GM18520 (cell line): ENCODE data around the gene TMEM63B.
A peak's percentile ranks its signal among the peaks of the same experiment; 100 is the strongest.
"Not testable (repeated sequence)": the region's sequence is repeated elsewhere in the genome, so short reads cannot be mapped to it uniquely, and the experiment has no call there.

Experiments used
- ATAC-seq: cut with Tn5 transposase; IDR thresholded peaks from one replicate; pipeline ENCODE4 v1.9.1; 2021; ENCODE audit not compliant: unreplicated experiment

The TMEM63B gene

DNA sequence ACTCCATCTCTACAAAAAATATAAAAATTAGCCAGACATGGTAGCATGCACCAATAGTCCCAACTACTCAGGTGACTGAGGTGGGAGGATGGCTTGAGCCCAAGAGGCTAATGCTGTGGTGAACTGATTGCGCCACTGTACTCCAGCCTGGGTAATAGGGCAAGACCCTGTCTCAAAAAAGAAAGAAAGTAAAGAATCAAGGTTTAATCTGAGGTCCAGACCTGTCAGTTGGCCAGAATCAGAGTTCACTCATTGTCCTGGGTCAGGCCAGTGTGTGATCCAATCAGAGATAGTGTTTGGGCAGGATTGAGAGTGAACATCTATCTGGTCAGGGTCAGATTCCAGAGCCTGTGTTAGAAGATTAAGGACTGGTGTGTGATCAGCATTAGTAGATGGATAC lies 15.5 kb downstream of the TMEM63B start:
- no peak for ATAC-seq

DNA sequence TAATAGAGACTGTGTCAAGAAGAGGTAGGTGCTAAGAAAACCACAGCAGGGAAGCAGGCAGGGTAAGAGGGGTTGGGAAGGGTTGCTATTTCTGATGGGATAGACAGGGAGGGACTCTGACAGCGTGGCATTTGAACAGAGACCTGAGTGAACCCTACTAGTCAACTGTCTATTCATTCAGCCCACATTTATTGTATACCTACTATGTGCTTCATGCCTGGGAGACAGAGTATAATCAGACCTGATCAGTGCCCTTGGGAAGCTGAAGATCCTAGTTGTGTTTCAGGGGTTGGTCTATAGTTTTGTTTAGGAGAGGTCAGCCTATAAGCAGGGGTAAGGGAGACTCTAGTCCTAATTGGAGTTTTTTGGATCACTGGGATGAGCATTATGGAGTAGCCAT lies 16.4 kb downstream of the TMEM63B start:
- ATAC-seq = no peak

DNA sequence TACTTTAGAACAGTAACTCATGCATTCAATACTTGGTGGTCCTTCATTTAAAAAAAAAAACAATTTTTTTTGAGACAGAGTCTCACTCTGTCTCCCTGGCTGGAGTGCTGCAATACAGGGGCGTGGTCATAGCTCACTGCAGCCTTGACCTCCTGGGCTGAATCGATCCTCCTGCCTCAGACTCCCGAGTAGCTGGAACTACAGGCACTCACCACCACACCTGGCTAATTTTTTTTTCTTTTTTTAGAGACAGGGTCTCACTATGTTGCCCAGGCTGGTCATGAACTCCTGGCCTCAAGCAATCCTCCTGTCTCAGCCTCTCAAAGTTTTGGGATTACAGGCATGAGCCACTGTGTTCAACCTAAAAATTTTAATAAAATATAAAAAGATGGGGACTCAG lies 17.2 kb downstream of the TMEM63B start:
- ATAC-seq = not testable (repeated sequence)

DNA sequence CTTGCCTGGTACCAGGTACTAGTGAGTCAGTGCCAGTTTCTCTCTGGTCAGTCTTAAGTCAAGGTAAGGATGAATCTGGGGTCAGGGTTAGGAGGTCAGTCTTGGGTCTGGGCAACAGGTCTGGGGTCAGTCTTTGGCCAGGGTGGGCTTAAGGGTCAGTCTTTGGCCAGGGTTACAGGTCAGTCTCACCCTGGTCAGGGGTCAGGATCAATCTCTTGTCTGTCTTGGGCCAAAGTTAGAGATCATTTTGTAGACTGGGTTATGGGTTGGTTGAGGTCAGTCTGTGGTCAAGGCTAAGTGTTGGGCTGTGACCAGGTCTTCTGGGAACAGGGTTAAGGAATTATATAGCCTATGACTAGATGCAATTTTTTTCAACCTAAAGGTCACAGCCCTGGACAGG lies 18.5 kb downstream of the TMEM63B start:
- ATAC-seq = no peak

DNA sequence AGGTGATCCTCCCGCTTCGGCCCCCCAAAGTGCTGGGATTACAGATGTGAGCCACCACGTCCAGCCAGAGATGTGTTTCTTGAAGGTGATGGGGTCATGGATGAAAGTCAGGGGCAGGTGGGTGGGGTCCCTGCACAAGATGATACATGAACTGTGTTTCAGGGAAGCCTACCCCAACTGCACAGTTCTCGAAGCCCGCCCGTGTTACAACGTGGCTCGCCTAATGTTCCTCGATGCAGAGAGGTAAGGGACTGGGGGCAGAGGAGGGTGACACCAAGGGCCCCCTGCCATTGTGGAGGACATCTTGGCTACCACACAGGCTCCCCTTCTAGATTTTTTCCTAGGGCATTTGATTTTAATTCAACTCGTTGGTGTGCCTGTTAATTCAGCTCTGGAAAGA lies 19.3 kb downstream of the TMEM63B start:
- ATAC-seq = no peak

DNA sequence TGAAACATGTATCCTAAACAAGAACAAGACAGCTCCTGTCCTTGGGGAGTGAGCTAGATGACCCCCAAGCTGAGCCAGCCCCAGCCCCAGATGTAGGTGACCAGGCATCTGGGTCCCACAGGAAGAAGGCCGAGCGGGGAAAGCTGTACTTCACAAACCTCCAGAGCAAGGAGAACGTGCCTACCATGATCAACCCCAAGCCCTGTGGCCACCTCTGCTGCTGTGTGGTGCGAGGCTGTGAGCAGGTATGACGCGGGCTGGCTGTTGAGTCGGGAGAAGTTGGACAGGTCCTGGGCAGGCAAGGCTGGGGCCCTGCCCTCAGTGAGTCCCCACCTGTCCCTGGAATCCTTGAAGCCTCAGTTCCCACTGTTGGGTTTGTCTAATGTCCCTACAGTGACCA lies 19.9 kb downstream of the TMEM63B start:
- ATAC-seq = no peak

DNA sequence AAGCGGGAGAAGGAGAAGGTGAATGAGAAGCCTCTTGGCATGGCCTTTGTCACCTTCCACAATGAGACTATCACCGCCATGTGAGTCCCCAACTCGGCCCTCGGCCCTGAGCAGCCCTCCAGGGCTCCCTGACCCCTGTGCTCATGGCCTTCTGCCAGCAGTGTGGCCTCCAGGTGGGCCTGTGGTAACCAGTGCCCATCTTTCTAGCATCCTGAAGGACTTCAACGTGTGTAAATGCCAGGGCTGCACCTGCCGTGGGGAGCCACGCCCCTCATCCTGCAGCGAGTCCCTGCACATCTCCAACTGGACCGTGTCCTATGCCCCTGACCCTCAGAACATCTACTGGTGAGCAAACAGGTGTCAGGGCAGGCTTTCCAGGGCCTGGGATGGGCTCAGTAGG lies 21.0 kb downstream of the TMEM63B start:
- ATAC-seq = no peak

DNA sequence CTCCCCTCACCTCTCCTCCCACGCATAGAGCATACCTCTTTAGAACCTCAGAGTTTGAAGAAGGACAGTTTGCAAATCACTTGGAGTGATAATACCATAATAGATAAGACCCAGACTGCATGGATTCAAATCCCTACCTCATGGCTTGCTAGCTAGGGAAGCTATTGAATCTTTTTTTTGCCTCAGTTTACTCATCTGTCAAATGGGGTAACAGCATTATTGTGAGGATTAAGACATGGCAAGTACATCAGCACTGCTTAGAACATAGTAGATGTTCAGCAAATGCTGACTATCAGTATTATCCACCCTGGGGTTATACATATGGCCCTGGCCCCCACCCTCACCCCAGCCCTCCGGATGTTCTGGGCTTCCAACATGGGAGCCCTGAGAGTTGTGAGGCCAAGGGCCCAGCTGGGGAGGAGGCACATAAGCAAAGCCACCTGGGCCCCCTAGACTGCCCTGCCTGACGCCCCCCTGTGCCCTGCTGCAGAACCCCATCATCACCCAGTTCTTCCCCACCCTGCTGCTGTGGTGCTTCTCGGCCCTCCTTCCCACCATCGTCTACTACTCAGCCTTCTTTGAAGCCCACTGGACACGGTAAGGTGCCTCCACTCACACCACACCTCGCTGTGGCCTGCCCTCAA lies 22.1 kb downstream of the TMEM63B start:
- no peak for ATAC-seq

DNA sequence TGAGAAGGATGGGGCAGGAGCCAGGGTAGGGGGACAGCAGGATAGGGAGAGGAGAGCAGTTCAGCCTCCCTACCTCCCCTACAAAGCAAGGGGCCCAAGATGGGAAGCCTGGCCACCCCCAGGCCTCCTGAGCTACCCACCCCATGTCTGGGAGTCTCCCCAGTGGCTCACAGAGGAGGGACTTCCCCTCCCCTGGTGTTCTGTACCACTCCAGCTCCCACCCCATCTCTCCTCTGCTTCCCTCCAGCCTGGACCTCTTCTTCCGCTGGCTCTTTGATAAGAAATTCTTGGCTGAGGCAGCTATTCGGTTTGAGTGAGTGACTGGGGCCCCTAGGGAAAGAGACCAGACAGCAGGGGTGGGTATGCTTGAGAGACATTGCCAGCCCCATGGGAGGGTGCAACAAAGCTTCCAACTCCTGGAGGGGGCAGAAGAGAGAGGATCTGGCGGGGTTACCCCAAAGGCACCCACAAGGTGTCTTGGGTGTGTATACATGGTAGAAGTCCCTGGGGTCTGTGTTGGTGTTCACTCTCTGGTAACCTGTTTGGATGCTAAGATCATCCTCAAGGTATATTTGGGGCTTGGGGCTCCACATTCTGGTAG lies 23.1 kb downstream of the TMEM63B start:
- ATAC-seq = no peak

DNA sequence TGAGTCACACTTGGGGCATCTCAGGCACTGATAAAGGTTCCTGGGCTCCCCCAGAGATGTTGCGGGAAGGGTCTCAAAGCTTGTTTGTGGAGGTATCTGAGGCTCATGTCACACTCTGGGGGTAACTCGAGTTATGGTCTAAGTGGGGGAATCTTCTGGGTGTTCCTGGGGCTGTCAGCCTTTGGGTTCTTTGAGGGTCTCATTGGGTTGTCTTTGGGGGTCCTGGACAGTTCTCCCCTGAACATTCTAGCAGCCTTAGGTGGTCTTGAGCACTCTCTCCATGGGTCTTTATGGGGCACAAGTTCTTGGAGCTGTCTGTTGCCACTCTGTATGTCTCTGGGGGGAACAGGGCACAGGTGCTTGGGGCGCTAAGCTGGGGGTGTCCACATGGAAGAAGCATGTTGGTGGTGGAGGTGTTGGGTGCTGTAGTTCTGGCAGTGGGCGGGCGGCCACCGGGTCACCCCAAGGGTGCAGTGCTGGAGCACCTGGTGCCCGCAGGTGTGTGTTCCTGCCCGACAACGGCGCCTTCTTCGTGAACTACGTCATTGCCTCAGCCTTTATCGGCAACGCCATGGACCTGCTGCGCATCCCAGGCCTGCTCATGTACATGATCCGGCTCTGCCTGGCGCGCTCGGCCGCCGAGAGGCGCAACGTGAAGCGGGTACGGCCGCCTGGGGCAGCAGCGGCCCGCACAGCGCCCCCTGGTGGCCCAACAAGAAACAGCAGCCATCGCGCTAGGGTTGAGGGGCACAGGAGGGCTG lies 24.2 kb downstream of the TMEM63B start:
- peak; percentile 57 for ATAC-seq

DNA sequence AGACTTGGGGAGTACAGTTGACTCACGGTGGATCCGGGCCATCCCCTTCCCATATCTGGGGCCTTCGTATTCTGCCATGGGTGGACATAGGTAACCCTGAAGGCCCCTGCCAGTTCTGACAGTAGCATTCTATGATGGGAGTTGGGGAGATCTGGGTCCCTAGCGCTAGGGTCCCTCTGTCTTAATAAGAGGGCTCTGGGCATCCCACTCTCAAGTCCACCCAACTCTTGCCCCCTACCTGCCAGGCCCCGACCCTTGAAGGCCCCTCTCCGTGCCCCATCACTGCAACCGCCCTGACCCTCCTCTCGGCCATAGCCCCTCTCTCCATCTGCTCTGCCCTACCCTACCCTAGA lies 24.7 kb downstream of the TMEM63B start:
- no peak for ATAC-seq

DNA sequence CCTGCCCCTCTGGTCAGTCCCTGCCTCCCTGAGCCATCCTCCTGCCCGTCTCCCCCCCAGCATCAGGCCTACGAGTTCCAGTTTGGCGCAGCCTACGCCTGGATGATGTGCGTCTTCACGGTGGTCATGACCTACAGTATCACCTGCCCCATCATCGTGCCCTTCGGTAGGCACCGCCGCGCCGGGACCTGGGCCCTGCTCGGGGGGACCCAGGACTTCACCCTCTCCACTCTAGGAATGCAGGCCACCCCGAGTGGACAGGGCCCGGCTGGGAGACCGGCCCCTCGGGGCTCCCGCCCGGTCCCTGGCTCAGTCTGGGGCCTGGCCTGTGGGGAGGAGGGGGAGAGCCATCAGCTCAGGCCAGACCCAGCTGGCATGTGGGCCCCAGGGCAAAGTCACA lies 25.2 kb downstream of the TMEM63B start:
- ATAC-seq = no peak

DNA sequence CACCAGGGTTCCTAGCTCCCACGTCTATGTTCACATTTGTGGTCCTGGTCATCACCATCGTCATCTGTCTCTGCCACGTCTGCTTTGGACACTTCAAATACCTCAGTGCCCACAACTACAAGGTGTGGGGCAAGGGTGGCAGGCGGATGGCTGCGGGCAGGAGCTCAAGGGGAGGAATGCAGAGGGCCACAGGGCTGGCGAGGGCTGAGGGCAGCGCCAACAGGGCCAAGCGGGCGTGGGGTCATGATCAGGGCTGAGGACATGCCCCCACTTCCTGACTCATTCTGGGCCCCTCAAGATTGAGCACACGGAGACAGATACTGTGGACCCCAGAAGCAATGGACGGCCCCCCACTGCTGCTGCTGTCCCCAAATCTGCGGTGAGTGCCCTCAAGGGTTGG lies 26.7 kb downstream of the TMEM63B start:
- no peak for ATAC-seq

DNA sequence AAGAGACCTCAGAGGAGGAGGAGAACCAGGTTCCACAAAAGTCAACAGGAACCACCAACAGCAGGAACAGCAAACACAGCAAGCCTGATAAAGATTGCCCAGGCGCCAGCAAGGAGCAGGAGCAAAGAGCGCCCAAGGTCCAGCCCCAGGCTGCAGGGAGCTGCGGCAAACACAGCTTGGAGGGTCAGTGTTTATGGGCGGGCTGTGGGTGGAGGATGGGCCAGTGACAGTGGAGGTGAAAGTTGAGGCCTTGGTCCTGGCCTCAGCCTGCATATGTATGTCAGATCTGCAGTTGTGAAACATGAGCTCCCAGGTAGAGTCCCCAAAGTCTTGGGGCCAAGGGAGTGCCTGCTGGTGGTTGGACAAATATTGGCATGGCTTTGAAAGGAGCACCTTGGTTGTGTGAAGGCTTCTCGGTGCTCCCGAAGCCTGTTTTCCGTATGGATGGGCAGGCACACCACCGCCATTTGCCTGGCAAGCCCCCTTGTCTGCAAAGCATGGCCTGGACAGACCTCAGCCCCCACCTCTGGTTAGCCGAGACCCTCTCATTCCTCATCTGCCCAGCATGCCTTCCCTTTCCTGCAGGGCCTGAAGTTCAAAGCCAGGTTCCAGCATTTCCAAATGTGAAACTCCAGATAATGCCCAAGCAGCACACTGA lies 29.3 kb downstream of the TMEM63B start:
- ATAC-seq = no peak

DNA sequence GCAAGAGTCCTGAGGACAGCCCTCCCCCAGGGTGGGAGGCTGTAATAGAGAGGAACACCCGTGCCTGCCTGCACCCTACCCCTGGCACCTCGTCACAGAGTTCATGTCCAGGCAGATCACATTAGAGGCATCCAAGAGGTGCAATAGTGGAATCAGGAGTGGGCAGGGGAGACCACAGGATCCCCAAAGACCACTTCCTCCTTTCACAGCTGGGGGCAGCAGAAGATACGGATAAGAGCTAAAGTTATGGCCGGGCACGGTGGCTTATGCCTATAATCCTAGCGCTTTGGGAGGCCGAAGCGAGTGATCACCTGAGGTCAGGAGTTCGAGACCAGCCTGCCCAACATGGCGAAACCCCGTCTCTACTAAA lies 29.8 kb downstream of the TMEM63B start:
- ATAC-seq = no peak

DNA sequence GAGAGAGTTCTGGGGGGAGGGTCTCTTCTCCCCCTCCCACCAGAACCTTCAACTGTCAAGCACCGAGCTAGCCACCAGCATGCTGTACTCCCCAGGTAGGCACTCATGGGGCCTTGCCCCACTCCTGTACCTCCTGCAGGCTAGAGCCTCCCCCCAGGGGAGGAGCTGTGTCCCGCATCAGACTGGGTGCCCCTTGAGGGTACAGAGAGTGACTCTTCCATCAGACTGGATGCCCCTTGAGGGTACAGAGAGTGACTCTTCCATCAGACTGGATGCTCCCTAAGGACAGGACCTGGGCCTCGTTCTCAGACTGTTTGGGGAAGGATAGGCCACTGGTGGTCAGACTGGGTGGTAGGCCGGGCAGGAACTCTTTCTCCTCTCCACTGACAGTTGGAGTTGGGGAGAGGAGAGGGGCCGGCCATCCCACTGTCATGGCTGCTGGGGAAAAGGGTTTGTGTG lies 31.4 kb downstream of the TMEM63B start, which contains the start of gene CAPN11:
TSS of gene CAPN11 (plus strand) at position 51 of the 459 bp plus-strand sequence. CDS start at position 80, 29 bp downstream.
- no peak for ATAC-seq

DNA sequence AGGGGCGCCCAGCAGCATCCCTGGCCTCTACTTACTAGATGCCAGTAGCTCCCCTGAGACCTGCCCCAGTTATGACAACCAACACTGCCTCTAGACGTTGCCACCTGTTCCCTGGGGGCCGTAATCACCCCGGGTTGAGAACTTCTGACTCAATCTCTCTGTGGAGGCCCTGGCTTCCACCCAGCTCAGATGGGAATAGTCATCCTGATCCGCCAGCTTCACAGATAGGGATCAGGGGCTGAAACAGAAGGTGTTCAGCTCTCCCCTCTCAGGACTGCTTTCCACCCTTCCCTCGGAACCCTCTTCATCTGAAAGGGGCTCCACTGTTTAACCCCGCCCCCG lies 34.6 kb downstream of the TMEM63B start:
- ATAC-seq = no peak

DNA sequence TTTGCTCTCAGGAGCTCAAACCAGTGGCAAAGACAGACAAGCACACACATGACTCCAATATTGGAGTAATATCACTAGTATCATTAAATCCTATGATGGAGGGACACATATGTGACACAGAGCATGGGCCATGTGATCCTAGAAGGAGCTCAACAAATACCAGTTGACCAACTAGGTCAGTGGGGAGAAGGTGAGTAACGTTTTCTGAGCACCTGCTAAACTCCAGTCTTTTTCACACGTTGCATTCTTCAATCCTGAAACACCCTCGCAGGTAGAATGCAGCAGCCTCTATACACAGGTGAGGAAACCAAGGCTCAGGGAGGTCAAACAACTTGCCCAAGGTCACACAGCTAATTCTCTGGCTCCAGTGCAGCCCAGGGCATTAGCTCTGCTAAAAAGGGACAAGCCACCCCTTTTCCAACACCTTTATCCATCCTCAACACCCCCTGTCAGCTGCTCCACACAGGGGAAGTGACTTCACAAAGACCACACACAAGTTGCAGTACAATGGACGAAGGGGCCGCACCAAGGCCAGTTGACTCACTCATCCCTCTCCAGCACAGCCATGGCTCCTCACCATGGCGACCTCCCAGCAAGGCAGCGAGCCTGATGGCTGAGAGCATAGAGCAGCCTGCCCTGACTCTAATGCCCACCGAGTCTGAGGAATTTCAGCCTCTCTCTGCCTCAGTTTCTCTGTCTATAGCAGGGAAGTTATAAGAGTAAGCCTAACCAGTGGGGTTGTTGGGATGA lies 35.7 kb downstream of the TMEM63B start:
- ATAC-seq = no peak

DNA sequence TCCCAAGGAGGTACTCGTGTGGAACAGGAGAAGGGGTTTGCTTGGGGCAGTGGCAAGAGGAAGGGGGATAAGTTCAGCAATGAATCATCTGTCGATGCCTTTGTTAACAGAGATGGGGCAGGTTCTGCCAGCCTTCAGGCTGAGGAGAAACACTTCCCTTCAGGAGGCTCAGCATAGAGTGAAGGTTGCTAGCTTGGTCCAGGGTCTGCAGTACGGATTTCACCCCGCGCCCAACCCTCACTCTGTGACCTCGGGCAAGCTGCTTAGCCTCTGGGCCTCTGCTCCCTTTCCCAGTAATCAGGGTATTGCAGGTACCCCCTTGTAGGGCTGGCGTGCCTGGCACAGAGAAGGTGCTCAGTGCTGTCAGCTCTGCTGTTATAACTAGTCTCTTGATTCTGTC lies 38.8 kb downstream of the TMEM63B start:
- no peak for ATAC-seq

DNA sequence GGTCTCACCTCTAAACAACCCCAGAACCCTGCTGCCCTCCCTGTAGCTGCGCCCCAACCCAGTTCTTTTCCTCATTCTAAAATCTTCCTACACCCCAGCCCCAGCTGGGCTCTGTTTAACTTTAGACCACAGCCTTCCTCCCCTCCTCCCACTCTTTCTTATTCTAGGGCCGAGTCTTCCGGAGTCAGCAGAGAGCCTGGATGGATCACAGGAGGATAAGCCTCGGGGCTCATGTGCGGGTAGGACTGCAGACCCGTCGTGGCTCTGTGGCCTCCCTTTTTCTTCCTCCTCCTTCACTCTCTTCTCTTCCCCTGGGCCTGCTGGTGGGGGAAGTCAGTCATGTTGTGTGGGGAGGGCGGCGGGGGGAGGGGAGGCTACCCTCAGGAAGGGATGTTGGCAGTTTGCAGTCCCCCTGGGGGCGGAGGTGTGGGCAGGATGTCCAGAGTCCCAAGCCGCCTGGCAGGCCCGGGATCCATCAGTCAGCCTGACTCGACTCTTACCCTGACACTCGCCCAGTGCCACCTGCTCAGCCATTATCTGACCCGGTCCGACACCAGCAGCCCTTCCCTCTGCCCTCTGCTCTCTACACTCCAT lies 39.3 kb downstream of the TMEM63B start:
- ATAC-seq = no peak

DNA sequence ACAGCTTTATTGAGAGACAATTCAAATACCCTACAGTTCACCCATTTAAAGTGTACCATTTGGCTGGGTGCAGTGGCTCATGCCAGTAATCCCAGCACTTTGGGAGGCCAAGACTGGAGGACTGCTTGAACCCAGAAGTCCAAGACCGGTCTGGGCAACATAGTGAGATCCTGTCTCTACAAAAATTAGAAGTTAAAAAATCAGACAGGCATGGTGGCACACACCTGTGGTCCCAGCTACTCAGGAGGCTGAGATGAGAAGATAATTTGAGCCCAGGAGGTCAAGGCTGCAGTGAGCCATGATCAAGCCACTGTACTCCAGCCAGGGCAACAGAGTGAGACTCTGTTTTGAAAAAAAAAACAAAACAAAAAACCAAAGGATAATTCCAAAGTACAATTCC lies 40.2 kb downstream of the TMEM63B start:
- no peak for ATAC-seq
